RKO (cell line): ENCODE results near the gene POU6F2.
"Not testable (repeated sequence)": the region's sequence is repeated elsewhere in the genome, so short reads cannot be mapped to it uniquely, and the experiment has no call there.

Experiments
- DNase-seq: peaks from one replicate; pipeline ENCODE4 v3.0.0-alpha.2; 2016; ENCODE audit warnings: low spot score

Gene POU6F2

GRCh38 chr7:39356172-39356925 is 378.6 kb downstream of the POU6F2 start:
- no peak for DNase-seq

DNA sequence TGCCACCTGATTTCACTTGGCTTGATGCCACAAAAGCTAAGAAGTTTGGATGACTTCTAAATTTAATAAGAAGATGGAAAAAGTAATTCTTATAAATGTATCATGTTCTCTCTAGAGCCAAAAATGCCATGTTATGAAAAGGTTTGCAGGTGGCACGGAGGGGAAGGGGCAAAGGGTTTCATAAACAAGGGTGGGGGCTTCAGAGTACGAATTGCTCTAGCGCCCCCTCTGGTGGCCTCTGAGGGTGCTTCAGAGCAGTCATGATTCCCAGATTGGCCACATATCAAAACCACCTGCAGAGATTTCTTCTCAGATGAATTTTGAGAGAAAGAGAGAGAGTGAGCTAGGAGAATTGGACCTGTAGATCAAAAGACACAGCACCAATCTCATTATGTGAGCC is 379.9 kb downstream of the POU6F2 start:
- no peak for DNase-seq

DNA sequence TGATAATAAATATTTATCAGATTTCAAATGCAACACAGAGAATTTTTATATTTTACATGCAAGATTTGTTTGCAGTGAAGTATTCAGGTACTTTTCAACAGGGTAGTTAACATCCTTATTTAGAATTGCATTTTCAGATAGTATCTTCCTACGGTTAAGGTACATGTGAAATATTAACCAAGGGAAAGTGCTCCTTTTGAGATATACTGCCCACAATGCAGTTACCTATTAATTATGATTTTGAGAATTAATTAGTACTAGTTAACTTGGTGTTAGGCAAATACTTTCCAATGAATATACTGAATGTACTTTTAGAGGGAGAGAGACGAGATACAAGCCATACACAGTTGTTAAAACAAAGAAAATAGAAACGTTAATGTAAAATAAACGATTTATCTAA is 382.3 kb downstream of the POU6F2 start:
- no peak for DNase-seq

DNA sequence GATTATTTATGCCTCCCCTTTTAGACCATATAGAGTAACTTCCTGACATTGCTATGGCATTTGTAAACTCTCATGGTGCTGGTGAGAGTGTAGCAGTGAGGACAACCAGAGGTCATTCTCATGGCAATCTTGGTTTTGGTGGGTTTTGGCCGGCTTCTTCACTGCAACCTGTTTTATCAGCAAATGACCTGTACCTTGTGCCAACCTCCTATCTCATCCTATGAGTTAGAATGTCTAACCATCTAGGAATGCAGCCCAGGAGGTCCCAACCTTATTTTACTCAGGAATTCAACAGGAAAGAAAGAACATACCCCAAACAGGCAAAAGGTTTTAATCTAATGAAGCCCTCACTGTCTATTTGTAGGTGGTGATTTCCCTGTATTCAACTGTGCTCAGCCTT is 383.1 kb downstream of the POU6F2 start:
- DNase-seq = no peak

- DNase-seq = no peak
Observed at GRCh38 chr7:39365751-39366295, 388.1 kb downstream of the POU6F2 start.

DNA sequence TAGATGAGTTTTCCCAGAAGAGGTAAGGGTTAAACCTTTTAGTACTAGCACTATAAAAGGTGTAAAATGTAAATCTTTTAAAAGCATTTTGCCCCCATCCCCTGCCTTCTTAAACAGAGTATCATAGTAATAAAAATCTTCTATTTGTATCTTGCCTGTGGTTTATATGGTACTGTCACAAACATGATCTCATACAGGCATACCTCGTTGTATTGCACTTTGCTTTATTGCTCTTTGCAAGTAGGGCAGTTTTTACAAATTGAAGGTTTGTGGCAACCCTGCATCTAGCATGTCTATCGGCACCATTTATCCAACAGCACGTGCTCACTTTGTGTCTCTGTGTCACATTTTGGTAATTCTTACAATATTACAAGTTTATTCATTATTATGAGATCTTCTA is 389.7 kb downstream of the POU6F2 start:
- DNase-seq = no peak

DNA sequence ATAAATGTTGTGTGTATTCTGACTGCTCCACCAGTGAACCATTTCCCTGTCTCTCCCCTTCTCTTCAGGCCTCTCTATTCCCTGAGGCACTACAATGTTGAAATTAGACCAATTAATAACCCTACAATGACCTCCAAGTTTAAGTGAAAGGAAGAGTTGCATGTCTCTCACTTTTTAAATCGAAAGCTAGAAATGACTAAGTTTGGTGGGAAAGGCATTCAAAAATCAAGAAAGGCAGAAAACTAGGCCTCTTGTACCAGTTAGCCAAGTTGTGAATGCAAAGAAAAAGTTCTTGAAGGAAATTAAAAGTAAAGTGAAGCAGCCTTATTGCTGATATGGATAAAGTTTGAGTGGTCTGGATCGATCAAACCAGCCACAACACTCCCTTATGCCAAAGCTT is 390.2 kb downstream of the POU6F2 start:
- DNase-seq = no peak

GRCh38 chr7:39372383-39372782 is 394.7 kb downstream of the POU6F2 start:
- DNase-seq = no peak

DNA sequence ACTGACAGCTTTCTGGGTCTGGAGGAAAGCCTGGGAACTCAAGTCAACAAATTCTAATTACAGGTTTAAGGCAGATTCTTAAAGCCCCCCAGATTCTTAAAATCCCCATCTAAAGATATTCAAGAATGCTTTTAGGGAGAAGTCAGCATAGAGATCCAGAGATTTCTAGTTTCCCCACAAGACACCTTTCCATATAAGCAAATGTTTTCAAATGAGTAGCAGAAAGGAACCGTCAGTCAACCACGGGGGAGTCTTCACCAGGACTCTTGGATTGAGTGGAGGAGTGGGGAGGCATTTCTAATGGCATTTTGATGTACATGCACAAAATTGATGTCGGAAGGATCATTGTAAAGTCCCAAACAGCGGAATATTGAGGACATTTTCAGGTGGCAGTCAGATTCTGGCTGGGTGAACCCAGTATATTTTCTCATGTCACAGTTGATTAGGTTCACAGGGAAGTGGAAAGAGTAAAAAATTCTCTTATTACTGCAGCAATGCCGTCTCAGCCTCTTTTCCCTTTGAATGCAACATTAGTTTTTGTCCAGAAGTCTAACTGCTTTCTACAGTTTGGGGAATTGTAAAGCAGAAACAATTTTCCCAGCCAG is 396.8 kb downstream of the POU6F2 start:
- no peak for DNase-seq

- no peak for DNase-seq
Observed at GRCh38 chr7:39375047-39375873, 397.6 kb downstream of the POU6F2 start.

DNA sequence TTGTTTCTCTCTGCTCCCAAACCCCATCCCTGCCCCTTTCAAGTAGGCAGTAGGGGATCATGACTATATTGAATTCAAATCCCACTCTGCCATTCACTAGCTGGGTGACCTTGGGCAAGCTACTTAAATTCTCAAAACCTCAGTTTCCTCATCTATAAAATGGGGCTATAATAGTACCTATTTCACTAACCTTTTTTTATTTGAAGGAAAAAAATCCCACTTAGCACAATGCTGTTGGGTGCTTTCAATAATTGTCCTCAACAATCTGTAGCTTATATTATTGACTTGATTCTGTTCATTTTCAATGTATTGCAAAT is 398.1 kb downstream of the POU6F2 start:
- DNase-seq = no peak

GRCh38 chr7:39376881-39377280 is 399.2 kb downstream of the POU6F2 start:
- not testable (repeated sequence) for DNase-seq

GRCh38 chr7:39379416-39379815 is 401.7 kb downstream of the POU6F2 start:
- DNase-seq = no peak

- no peak for DNase-seq
Observed at GRCh38 chr7:39383136-39383535, 405.4 kb downstream of the POU6F2 start.

- no peak for DNase-seq
Observed at GRCh38 chr7:39384386-39384785, 406.7 kb downstream of the POU6F2 start.

DNA sequence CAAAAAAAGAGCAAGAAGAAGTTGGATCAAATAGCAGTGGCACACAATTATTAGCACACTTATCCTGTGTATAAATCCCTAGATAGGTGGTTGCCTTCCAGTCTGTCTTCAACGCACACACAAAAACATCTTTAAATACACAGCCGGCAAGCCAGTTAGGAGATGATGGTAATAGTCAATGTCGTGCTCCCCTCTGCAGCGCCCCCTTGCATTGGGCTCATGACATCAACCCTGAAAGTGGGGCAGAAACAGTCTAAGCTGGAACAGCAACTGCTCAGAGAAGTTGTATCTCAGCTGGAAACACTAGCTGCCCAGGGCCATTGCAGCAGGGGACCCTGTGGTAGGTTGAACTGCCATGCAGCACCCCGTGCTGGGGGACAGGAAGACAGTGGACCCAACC is 409.0 kb downstream of the POU6F2 start:
- no peak for DNase-seq

DNA sequence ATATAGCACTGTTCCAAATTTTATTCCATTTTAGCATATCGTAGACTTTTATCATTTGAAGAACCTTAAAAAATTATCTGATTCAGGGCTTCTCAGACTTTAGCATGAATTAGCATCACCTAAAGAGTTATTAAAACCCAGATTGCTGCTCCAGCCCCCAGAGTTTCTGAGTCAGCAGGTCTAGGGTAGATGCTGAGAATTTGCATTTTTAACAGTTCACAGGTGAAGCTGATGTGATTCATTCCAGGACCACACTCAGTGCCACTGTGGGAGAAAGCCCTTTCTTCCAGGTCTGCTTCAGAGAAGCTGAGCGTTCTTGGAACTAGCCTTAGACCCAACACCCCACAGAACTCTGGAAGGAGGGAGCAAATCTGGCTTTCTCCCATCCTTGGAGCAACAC is 414.4 kb downstream of the POU6F2 start:
- DNase-seq = no peak

DNA sequence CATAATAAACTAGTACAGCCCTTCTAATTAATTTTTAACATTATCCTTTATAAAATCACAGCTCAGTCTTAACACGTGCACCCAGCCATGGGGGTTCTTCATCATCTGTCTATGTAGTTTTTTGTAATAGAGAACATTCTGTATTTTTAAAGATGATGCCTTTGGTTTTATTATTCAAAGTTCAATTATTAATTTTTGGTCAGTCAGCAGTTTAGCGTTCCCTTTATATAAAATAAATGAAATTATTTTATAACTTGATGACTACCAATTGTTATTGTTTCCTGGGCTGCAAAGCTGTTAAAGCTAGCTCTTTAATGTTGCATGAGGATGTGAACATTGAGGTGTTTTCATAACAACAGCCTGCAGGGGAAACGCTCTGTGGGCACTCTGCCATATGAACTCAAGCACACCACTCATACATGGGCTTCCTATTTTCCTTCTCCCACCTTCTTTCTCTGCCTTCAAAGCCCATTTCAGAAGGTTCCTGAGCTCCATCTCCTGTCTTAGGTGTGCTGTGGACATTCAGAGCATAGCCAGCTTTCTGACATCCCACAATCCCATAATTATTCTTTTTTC is 416.5 kb downstream of the POU6F2 start:
- DNase-seq = no peak

DNA sequence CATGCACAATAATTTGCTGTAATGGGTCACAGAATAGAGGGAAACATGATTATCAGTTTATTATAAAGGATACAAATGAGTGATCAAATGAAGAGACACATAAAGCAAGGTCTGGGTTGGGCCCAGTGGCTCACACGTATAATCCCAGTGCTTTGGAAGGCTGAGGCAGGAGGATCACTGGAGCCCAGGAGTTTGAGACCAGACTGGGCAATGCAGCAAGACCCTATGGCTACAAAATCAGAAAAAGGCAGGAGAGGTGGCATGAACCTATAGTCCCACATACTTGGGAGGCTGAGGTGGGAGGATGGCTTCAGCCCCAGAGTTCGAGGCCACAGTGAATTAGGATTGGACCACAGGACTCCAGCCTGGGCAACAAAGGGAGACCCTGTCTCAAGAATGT is 421.7 kb downstream of the POU6F2 start:
- DNase-seq = no peak

DNA sequence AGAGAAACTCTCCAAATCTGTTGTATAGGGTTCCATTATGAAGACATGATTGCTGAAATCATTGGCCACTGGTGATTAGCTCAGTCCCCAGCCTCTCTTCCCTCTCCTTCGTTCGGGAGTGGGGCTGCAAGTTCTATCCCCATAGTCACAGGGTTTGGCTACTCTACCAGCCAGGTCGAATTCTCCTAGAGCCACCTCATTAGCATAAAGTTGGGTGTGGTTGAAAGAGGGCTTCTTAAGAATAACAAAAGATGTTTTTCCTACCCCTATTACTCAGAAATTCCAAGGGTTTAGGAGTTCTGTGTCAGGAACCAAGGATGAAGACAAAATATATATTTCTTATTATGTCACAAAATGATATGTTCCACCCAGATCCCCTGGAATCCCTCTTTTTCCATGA is 422.3 kb downstream of the POU6F2 start:
- DNase-seq = no peak

DNA sequence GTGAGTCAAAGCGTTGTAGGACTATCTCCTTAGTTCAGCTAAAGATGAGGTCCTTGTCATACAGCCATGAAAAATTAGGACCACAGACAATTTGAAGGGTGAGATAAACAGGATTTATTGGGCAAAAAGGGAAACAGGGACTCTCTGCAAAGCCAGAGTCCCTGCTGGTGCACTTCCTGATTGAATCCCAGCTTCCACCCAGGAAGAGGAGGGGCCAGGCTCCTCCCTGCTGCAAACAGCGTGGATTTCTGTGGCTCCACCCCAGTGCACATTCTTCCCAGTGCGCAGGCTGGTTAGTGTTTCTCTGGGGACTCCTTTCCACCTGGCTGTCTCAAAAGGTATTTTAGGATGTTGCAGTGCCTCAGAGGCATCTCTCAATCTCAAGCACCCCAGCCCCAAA is 423.1 kb downstream of the POU6F2 start:
- no peak for DNase-seq

GRCh38 chr7:39402034-39402433 is 424.3 kb downstream of the POU6F2 start:
- no peak for DNase-seq

DNA sequence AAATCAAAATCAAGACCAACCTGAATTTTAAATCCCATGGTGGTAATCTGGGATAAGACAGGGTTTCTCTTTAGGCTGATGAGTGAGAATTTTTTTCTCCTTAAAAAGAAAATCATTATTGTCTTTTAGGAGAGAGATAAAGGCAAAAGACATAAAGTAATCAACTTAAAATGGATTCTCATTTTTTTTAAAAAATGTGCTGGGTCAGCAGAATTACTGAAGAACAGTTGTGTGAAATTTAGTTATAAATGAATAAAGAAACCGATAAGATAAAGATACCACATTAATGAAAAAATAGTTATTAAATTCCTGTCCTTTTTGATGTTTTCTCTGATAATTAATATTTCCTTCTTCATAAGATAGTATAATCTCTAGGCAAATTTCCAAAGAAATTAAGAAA is 427.2 kb downstream of the POU6F2 start:
- DNase-seq = no peak
